ENCODE measurements around the gene PCSK6.

DNA sequence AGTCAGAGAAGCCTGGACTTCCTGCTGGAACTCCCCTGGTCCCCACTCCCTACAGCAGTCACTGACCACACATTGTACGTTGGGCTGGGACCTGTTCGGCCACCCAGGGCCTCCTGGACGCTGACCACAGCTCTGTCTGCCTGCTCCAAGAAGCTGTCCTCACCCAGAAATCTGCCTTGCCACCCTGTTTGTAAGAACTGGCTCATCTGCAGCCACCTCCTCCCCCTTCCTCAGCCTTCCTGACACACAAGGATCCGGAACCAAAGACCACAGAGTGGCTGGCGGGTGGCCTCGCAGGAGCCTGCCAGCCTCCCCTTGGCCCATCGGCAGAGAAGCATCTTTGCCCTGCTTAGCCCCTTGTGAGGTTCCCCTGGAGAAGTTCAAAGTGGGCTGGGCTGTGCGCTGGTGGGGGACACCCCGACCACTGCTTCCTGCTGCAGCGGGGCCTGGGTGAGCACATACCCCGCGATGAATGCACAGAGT, 91.9 kb downstream of the PCSK6 start:
- TF ChIP-seq, protein P1, sequence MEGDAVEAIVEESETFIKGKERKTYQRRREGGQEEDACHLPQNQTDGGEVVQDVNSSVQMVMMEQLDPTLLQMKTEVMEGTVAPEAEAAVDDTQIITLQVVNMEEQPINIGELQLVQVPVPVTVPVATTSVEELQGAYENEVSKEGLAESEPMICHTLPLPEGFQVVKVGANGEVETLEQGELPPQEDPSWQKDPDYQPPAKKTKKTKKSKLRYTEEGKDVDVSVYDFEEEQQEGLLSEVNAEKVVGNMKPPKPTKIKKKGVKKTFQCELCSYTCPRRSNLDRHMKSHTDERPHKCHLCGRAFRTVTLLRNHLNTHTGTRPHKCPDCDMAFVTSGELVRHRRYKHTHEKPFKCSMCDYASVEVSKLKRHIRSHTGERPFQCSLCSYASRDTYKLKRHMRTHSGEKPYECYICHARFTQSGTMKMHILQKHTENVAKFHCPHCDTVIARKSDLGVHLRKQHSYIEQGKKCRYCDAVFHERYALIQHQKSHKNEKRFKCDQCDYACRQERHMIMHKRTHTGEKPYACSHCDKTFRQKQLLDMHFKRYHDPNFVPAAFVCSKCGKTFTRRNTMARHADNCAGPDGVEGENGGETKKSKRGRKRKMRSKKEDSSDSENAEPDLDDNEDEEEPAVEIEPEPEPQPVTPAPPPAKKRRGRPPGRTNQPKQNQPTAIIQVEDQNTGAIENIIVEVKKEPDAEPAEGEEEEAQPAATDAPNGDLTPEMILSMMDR (IDR thresholded peaks at IDR 0.05; ENCODE audit: low read depth, low read length, poor library complexity, severe bottlenecking): no peak
- TF ChIP-seq EZH2phosphoT487 (IDR thresholded peaks at IDR 0.05; ENCODE audit: borderline replicate concordance, low read length): no peak
